ENCODE data around the gene MORC2.

The MORC2 gene

GRCh38 chr22:30978304-30978962 is 9.9 kb upstream of the MORC2 start:
- no peak for DNase-seq (ENCODE audit: low read depth)
- no peak for TF ChIP-seq CTCF (IDR thresholded peaks at IDR 0.05; ENCODE audit: insufficient read depth, low read depth, low read length, missing control alignments)
- no peak overlapping the region for H3K4me3 ChIP-seq (ENCODE audit: low read depth, low read length)

GRCh38 chr22:30970356-30970746 is 1.8 kb upstream of the MORC2 start:
- DNase-seq (ENCODE audit: low read depth) = no peak
- TF ChIP-seq CTCF (IDR thresholded peaks at IDR 0.05; ENCODE audit: insufficient read depth, low read depth, low read length, missing control alignments) = no peak
- peak overlapping the region; percentile 97 for H3K4me3 ChIP-seq (ENCODE audit: low read depth, low read length)

GRCh38 chr22:30969532-30970355 is 1.2 kb upstream of the MORC2 start:
- H3K4me3 ChIP-seq (ENCODE audit: low read depth, low read length) = peak overlapping the region; percentile 97
- TF ChIP-seq CTCF (IDR thresholded peaks at IDR 0.05; ENCODE audit: insufficient read depth, low read depth, low read length, missing control alignments) = no peak
- peak; percentile 80 for DNase-seq (ENCODE audit: low read depth)

GRCh38 chr22:30968924-30969531 is 454 bp upstream of the MORC2 start, which contains the start of gene TUG1:
TSS of gene TUG1 (plus strand) at chr22:30969265.
- TF ChIP-seq CTCF (IDR thresholded peaks at IDR 0.05; ENCODE audit: insufficient read depth, low read depth, low read length, missing control alignments) = no peak
- peak; percentile 99 for DNase-seq (ENCODE audit: low read depth)
- H3K4me3 ChIP-seq (ENCODE audit: low read depth, low read length) = peak within 1 kb of the TSS; percentile 97

GRCh38 chr22:30964858-30965257 is 3.7 kb downstream of the MORC2 start:
- DNase-seq (ENCODE audit: low read depth) = no peak
- H3K4me3 ChIP-seq (ENCODE audit: low read depth, low read length) = no peak overlapping the region
- TF ChIP-seq CTCF (IDR thresholded peaks at IDR 0.05; ENCODE audit: insufficient read depth, low read depth, low read length, missing control alignments) = no peak

- no peak for TF ChIP-seq CTCF (IDR thresholded peaks at IDR 0.05; ENCODE audit: insufficient read depth, low read depth, low read length, missing control alignments)
- H3K4me3 ChIP-seq (ENCODE audit: low read depth, low read length) = no peak overlapping the region
- no peak for DNase-seq (ENCODE audit: low read depth)
Measured at GRCh38 chr22:30955153-30955552, 13.4 kb downstream of the MORC2 start.
